K562 (cell line): Measurements from ENCODE around the gene LTBP4. TPM values are rescaled to one million over a fixed set of nuclear protein-coding genes. Genes with fewer than 3 reads are reported as not detected.

Experiments used
- ATF7 ChIP-seq: fragments of 450-650 bp; IDR thresholded peaks from 2 replicates; pipeline ENCODE4 v1.7.1; 2014; ENCODE audit warnings: mild to moderate bottlenecking, moderate library complexity
- CBFA2T2 ChIP-seq: fragments of 450-650 bp; conservative IDR thresholded peaks from 2 replicates; pipeline ENCODE4 v1.6.1; 2017; ENCODE audit warnings: mild to moderate bottlenecking
- HNRNPL ChIP-seq: fragments of 200-400 bp; formaldehyde crosslinking; IDR thresholded peaks from 2 replicates; pipeline ENCODE4 v1.6.1; 2017; ENCODE audit warnings: low read depth, mild to moderate bottlenecking, low read length
- JUNB ChIP-seq: fragments of 450-650 bp; formaldehyde crosslinking; conservative IDR thresholded peaks from 2 replicates; pipeline ENCODE4 v1.4.0; 2020; ENCODE audit warnings: mild to moderate bottlenecking
- L3MBTL2 ChIP-seq: fragments of 450-650 bp; IDR thresholded peaks from 2 replicates; pipeline ENCODE4 v1.6.1; 2016; ENCODE audit warnings: mild to moderate bottlenecking, moderate library complexity
- MLLT1 ChIP-seq, 2 experiments: fragments of 450-650 bp; IDR thresholded peaks; 2 replicates each; pipeline ENCODE4 v1.6.1; 2016
- OTX1 ChIP-seq: fragments of 450-650 bp; formaldehyde crosslinking; IDR thresholded peaks from 2 replicates; pipeline ENCODE4 v1.4.0; 2022; ENCODE audit warnings: mild to moderate bottlenecking
- POLR3A ChIP-seq: IDR thresholded peaks from 2 replicates; pipeline ENCODE4 v1.6.1; 2011; ENCODE audit warnings: borderline replicate concordance, mild to moderate bottlenecking, moderate library complexity; ENCODE audit not compliant: insufficient read length, insufficient read depth; ENCODE audit errors: extremely low read depth
- RHOXF2B ChIP-seq: fragments of 250-450 bp; sonication (Bioruptor Pico); conservative IDR thresholded peaks from 2 replicates; pipeline ENCODE4 v1.5.1; 2021
- RUNX1 ChIP-seq: sonication (generic); IDR thresholded peaks from 2 replicates; pipeline ENCODE4 v1.6.1; 2016; ENCODE audit warnings: antibody characterized with exemption, low read depth
- ZNF197 ChIP-seq: fragments of 200-800 bp; sonication (Bioruptor generic); IDR thresholded peaks from 2 replicates; pipeline ENCODE4 v1.6.1; 2016; ENCODE audit warnings: low read depth, missing genetic modification characterization, missing compliant biosample characterization
- ZNF239 ChIP-seq: fragments of 250-450 bp; sonication (Bioruptor Pico); IDR thresholded peaks from 2 replicates; pipeline ENCODE4 v1.4.0; 2020; ENCODE audit warnings: mild to moderate bottlenecking
- ZNF318 ChIP-seq, 2 experiments: fragments of 450-650 bp; IDR thresholded peaks; 2 replicates each; pipeline ENCODE4 v1.6.1; 2016; ENCODE audit warnings: mild to moderate bottlenecking in 2 of 2, borderline replicate concordance in 1 of 2, low read depth in 1 of 2, moderate library complexity in 1 of 2
- ZNF449 ChIP-seq: fragments of 250-450 bp; sonication (Bioruptor Pico); IDR thresholded peaks from 2 replicates; pipeline ENCODE4 v1.8.0; 2022; ENCODE audit warnings: moderate library complexity, mild to moderate bottlenecking, inconsistent platforms
- polyA plus RNA-seq, 8 experiments: library from polyadenylated mRNA; depleted of rRNA in 4 of 8; stranded (reverse) in 5 of 8; unstranded in 3 of 8; fragments of >200 nt; fragmentation: Nextera tagmentation in 2 of 8; fragmentation: Illumina TruSeq in 1 of 8; extraction: Ambion mirVana in 2 of 8; extraction: Trizol in 1 of 8; gene quantifications; 2 replicates each; pipeline versions ENCODE4 v1.2.1 to v1.2.3, GENCODE V29; 2011 to 2014; ENCODE audit warnings: inconsistent platforms in 1 of 8, missing spikeins in 1 of 8
- total RNA-seq, 7 experiments: library from RNA; depleted of rRNA in 6 of 7; stranded (reverse); fragments of >200 nt in 6 of 7; fragmentation: Illumina TruSeq in 2 of 7; extraction: Trizol in 2 of 7; gene quantifications; 2 replicates each; pipeline versions ENCODE4 v1.2.1 to v1.2.3, GENCODE V29; 2011 to 2021; ENCODE audit warnings: low replicate concordance in 1 of 7

LTBP4 gene
- total and polyA plus RNA-seq, 9 of the 15 experiments (the other 6 are each of a cell fraction or from before 2014, with no cell fraction given), result 0.35 to 160 (median 31.6) TPM

- peak in 1 of 2 experiments; percentile 82; a peak in 1 of 4 replicates for TF ChIP-seq MLLT1 (IDR thresholded peaks at IDR 0.05)
- TF ChIP-seq L3MBTL2, result no peak
- TF ChIP-seq JUNB (CRISPR knock-in tag), result no peak
- no peak for TF ChIP-seq ZNF318 (IDR thresholded peaks at IDR 0.05; ENCODE audit: borderline replicate concordance in 1 of 2, low read depth in 1 of 2)
- TF ChIP-seq RUNX1, result no peak
- peak; percentile 72 for TF ChIP-seq ATF7
- no peak for TF ChIP-seq HNRNPL
- no peak for TF ChIP-seq POLR3A
- TF ChIP-seq CBFA2T2, result no peak
- TF ChIP-seq ZNF239, result no peak
- TF ChIP-seq ZNF449 (CRISPR knock-in tag), result no peak
- TF ChIP-seq RHOXF2B, result no peak
- no peak for TF ChIP-seq ZNF197 (CRISPR knock-in tag)
- no peak for TF ChIP-seq OTX1
Observed at GRCh38 chr19:40576585-40577451, 24.4 kb upstream of the LTBP4 start, which contains the start of gene SHKBP1 (continued).
